Gastrocnemius medialis (tissue), 4 donors: Measurements from ENCODE around the gene OSBP2. TPM values are rescaled to one million over a fixed set of nuclear protein-coding genes. Genes with fewer than 3 reads are reported as not detected.

Experiments
- ATAC-seq, 2 donors: fragments of 150-250 bp; one replicate each; pipeline ENCODE4 v1.9.1; 2016
- DNase-seq, 2 donors: peaks; one replicate each; pipeline ENCODE4 v3.0.0-alpha.2; 2019
- H3K27ac ChIP-seq, 4 donors: fragments of 200-600 bp; sonication (generic); 1 replicate in 1 of 4; 2 replicates in 3 of 4; pipeline ENCODE4 v1.5.1; 2016 to 2018; ENCODE audit warnings: mild to moderate bottlenecking in 2 of 4, moderate library complexity in 1 of 4
- H3K27me3 ChIP-seq, 3 donors: fragments of 200-600 bp; sonication (generic) in 2 of 3; 1 replicate in 1 of 3; 2 replicates in 2 of 3; pipeline versions ENCODE4 v1.5.1 to v1.6.0; 2016 to 2019; ENCODE audit warnings: mild to moderate bottlenecking in 1 of 3, moderate library complexity in 1 of 3
- H3K36me3 ChIP-seq, 2 donors: fragments of 200-600 bp; sonication (generic) in 1 of 2; one replicate each; pipeline ENCODE4 v1.5.1; 2017 to 2018
- H3K4me1 ChIP-seq, 2 donors: fragments of 200-600 bp; sonication (generic) in 1 of 2; one replicate each; pipeline ENCODE4 v1.5.1; 2016 to 2017; ENCODE audit warnings: mild to moderate bottlenecking in 2 of 2
- H3K4me3 ChIP-seq, 4 donors: fragments of 200-600 bp; sonication (generic) in 3 of 4; 1 replicate in 1 of 4; 2 replicates in 3 of 4; pipeline ENCODE4 v1.5.1; 2016 to 2019; ENCODE audit warnings: mild to moderate bottlenecking in 2 of 4
- H3K9me3 ChIP-seq, 3 donors: fragments of 200-600 bp; sonication (generic) in 2 of 3; 1 replicate in 1 of 3; 2 replicates in 2 of 3; pipeline ENCODE4 v1.5.1; 2016 to 2019
- POLR2A ChIP-seq, 2 donors: fragments of 450-650 bp; IDR thresholded peaks; one replicate each; pipeline ENCODE4 v1.6.1; 2017; ENCODE audit warnings: antibody characterized with exemption in 2 of 2, mild to moderate bottlenecking in 2 of 2, moderate library complexity in 2 of 2
- in situ Hi-C, 4 donors: fragments of 200-750 bp; cut with MboI; loops; one replicate each; pipeline versions ENCODE4 v1.15.0 to v1.8.0; 2017; ENCODE audit warnings: low sequenced_read_pairs in 4 of 4
- intact Hi-C: fragments of 100-400 bp; cut with DNase I; formaldehyde crosslinking; loops from one replicate; pipeline ENCODE4 v1.15.1; 2023; ENCODE audit warnings: low total_unique reads
- total RNA-seq, 4 donors: library from RNA; depleted of rRNA; stranded (reverse); fragments of >200 nt; gene quantifications; one replicate each; pipeline versions ENCODE4 v1.1.0 to v1.2.3, GENCODE V29; 2016
- TF ChIP-seq, protein P1 (sequence below), 5 experiments: fragments of 450-650 bp in 3 of 5; fragments of 200-600 bp in 2 of 5; sonication (generic) in 2 of 5; IDR thresholded peaks in 4 of 5; conservative IDR thresholded peaks in 1 of 5; 1 replicate in 4 of 5; 2 replicates in 1 of 5; pipeline ENCODE4 v1.5.1; 2016 to 2019; ENCODE audit warnings: antibody characterized with exemption in 5 of 5, mild to moderate bottlenecking in 3 of 5, moderate library complexity in 3 of 5

The OSBP2 gene
- total RNA-seq, 4 donors from 2014 or later: 2.8 to 4.3 (median 3.0) TPM

DNA sequence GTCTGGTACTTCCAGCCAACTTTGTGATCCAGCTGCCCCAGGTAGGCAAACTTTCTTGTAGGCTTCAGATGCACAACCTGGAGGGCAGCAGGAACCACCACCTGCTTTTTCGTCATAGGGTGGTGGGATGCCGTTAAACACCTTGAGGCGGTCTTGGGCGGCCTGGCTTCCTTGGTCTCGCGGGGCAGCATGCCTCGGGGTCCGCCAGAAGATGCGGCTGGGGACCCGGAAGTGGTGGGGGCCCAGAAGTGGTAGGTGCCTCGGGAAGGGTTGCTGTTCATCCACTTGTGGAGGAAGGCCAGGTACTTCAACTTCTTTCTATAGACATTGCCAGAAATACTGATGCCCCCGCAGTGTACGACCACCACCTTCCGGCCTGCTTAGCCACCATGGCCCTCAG is 40.3 kb upstream of the OSBP2 start:
- intact Hi-C loops: no loop called here
- Histone ChIP-seq H3K4me3 (no peak overlapping the region), H3K9me3 (no peaks in the 10 kb centered on the region), H3K4me1 (peaks cover 0 to 9% of the 10 kb centered on the region in 2 donors), H3K27ac (no peak overlapping the region), H3K36me3 (no peaks in the 10 kb centered on the region), H3K27me3 (no peaks in the 10 kb centered on the region)
- in situ Hi-C loops: no loop called here
- DNase-seq (no peak), ATAC-seq (no peak)
- no peak for TF ChIP-seq POLR2A (IDR thresholded peaks at IDR 0.05)
- TF ChIP-seq, protein P1, sequence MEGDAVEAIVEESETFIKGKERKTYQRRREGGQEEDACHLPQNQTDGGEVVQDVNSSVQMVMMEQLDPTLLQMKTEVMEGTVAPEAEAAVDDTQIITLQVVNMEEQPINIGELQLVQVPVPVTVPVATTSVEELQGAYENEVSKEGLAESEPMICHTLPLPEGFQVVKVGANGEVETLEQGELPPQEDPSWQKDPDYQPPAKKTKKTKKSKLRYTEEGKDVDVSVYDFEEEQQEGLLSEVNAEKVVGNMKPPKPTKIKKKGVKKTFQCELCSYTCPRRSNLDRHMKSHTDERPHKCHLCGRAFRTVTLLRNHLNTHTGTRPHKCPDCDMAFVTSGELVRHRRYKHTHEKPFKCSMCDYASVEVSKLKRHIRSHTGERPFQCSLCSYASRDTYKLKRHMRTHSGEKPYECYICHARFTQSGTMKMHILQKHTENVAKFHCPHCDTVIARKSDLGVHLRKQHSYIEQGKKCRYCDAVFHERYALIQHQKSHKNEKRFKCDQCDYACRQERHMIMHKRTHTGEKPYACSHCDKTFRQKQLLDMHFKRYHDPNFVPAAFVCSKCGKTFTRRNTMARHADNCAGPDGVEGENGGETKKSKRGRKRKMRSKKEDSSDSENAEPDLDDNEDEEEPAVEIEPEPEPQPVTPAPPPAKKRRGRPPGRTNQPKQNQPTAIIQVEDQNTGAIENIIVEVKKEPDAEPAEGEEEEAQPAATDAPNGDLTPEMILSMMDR (IDR thresholded peaks at IDR 0.05 in 4 of 5, conservative IDR thresholded peaks at IDR 0.05 in 1 of 5): no peak

DNA sequence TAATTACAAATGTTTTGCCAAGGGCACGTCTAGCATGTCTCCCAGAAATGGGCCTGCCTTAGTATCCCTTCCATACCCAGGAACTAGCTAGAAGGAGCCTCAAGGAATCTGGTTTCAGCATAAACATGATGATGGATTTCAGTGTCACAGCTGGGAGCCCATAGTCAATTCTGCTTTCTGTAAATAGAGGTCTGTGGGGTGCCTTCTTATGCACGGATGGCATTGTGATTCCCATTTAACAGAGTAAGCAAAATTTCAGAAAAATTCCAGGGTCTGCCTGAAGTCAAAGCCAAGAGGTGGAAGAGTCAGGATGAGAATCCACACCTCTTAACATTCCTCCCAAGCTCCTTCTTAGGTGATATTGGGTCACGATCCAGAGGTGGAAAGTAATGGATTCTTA is 39.1 kb upstream of the OSBP2 start:
- H3K27me3 ChIP-seq: no peaks in the 10 kb centered on the region
- no peak overlapping the region for H3K27ac ChIP-seq
- no peak overlapping the region for H3K4me3 ChIP-seq
- peaks cover 0 to 4% of the 10 kb centered on the region in 2 donors for H3K4me1 ChIP-seq
- TF ChIP-seq, protein P1 (IDR thresholded peaks at IDR 0.05 in 4 of 5, conservative IDR thresholded peaks at IDR 0.05 in 1 of 5): no peak
- no peak for TF ChIP-seq POLR2A (IDR thresholded peaks at IDR 0.05)
- ATAC-seq (no peak), DNase-seq (no peak)
- no peaks in the 10 kb centered on the region for H3K9me3 ChIP-seq
- intact Hi-C loops (no loop called here), in situ Hi-C loops (no loop called here)
- no peaks in the 10 kb centered on the region for H3K36me3 ChIP-seq

DNA sequence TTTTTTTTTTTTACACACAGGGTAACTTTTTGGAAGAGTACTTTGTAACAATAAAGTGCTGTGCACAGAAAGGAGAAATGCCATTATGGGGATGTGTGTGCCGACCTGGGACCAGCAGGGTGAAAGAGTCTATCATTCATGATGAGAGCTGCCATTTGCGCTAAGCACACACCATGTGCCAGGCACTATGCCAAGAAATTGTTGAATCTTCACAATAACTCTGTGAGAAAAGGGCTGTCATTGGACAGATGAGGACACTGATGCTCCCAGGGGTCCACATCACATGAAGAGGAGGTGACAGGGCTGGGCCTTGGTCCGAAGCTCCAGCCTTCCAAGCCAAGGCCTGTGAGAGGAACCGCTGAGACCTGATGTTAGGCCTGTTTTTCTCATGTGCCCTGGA is 32.6 kb upstream of the OSBP2 start:
- no peak for ATAC-seq

DNA sequence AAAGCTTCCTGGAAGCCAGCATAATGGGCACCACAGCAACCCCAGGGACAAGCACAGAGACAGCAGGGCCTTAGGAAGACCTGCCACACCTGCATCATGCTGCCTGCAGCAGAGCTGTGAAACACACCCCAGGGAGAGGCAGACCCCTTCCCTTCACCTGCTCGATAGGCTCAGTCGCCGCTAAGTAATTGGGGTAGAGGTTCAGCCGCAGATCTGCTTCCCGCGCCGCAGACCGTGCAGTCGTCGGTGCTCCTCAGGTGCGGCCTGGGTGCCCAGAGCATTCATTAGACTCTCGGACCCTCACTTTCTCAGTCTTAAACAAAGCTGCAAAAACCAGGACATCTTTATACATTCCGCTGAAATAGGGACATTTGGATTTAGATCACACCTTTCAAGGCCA is 29.9 kb upstream of the OSBP2 start:
- H3K9me3 ChIP-seq: no peaks in the 10 kb centered on the region
- no peak for ATAC-seq
- in situ Hi-C loops (no loop called here), intact Hi-C loops (loop anchor here (5.0 kb wide), 2 partner anchors 43 to 72 kb away; partner anchors contain the start of gene PES1)
- no peak for DNase-seq
- no peaks in the 10 kb centered on the region for H3K36me3 ChIP-seq
- no peaks in the 10 kb centered on the region for H3K27me3 ChIP-seq
- no peak overlapping the region for H3K4me3 ChIP-seq
- H3K27ac ChIP-seq: no peak overlapping the region
- no peak for TF ChIP-seq POLR2A (IDR thresholded peaks at IDR 0.05)
- TF ChIP-seq, protein P1 (IDR thresholded peaks at IDR 0.05 in 4 of 5, conservative IDR thresholded peaks at IDR 0.05 in 1 of 5): no peak
- peaks cover 10 to 11% of the 10 kb centered on the region in 2 donors for H3K4me1 ChIP-seq

More for the DNA sequence above, 32.6 kb upstream of the OSBP2 start:
- no peak overlapping the region for H3K4me3 ChIP-seq
- in situ Hi-C loops: no loop called here
- no peaks in the 10 kb centered on the region for H3K36me3 ChIP-seq
- TF ChIP-seq, protein P1 (IDR thresholded peaks at IDR 0.05 in 4 of 5, conservative IDR thresholded peaks at IDR 0.05 in 1 of 5): no peak
- no peak for TF ChIP-seq POLR2A (IDR thresholded peaks at IDR 0.05)
- no peaks in the 10 kb centered on the region for H3K27me3 ChIP-seq
- H3K4me1 ChIP-seq: peaks cover 6 to 7% of the 10 kb centered on the region in 2 donors
- no peak for DNase-seq
- H3K27ac ChIP-seq: no peak overlapping the region
- intact Hi-C loops: no loop called here
- no peaks in the 10 kb centered on the region for H3K9me3 ChIP-seq

DNA sequence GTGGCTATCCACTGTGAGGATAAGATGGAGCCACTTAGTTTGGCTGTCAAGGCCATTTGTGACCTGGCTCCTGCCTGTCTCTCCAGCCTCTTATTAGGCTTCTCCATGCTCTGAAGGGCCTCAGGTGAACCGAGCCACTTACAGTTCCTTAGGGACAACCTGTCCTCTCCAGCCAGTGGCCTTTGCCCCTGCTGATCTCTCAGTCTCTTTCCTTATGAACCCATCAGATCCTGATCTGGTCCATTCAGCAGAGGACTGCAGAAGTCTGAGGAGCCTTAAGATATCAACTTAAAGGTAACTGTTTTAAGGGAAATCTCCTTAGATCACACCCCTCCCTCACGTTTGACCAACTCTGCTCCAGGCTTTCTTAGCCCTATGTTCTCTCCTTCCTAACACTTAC is 29.4 kb upstream of the OSBP2 start:
- intact Hi-C loops (loop anchor here (5.0 kb wide), 2 partner anchors 42 to 73 kb away; partner anchors contain the start of gene PES1), in situ Hi-C loops (no loop called here)
- Histone ChIP-seq H3K27me3 (no peaks in the 10 kb centered on the region), H3K9me3 (no peaks in the 10 kb centered on the region), H3K4me1 (peaks cover 10 to 11% of the 10 kb centered on the region in 2 donors), H3K4me3 (no peak overlapping the region), H3K27ac (no peak overlapping the region), H3K36me3 (no peaks in the 10 kb centered on the region)
- DNase-seq: no peak
- TF ChIP-seq, protein P1 (IDR thresholded peaks at IDR 0.05 in 4 of 5, conservative IDR thresholded peaks at IDR 0.05 in 1 of 5): no peak
- TF ChIP-seq POLR2A (IDR thresholded peaks at IDR 0.05): no peak
- ATAC-seq: no peak
